DMS79 (cell line): ENCODE data around the gene SOD1.

Experiments
- DNase-seq: peaks from one replicate; lab custom pipeline; 2025; lab: John Stamatoyannopoulos, UW

Gene SOD1

GRCh38 chr21:31684918-31685317 lies 25.4 kb downstream of the SOD1 start:
- DNase-seq = no peak

GRCh38 chr21:31686272-31686915 lies 26.9 kb downstream of the SOD1 start:
- no peak for DNase-seq

- DNase-seq = no peak
Measured at GRCh38 chr21:31687108-31687507, 27.6 kb downstream of the SOD1 start.

GRCh38 chr21:31688603-31689368 lies 29.3 kb downstream of the SOD1 start:
- no peak for DNase-seq

GRCh38 chr21:31693222-31693621 lies 33.7 kb downstream of the SOD1 start:
- no peak for DNase-seq

GRCh38 chr21:31696424-31696823 lies 36.9 kb downstream of the SOD1 start:
- DNase-seq = no peak

- DNase-seq = no peak
Measured at GRCh38 chr21:31698461-31698860, 39.0 kb downstream of the SOD1 start.

- DNase-seq = no peak
Measured at GRCh38 chr21:31700040-31700439, 40.5 kb downstream of the SOD1 start.

GRCh38 chr21:31706562-31706961 lies 47.1 kb downstream of the SOD1 start:
- DNase-seq = no peak

- no peak for DNase-seq
Measured at GRCh38 chr21:31707499-31707898, 48.0 kb downstream of the SOD1 start.

GRCh38 chr21:31708541-31708940 lies 49.0 kb downstream of the SOD1 start:
- peak; percentile 42 for DNase-seq

- DNase-seq = no peak
Measured at GRCh38 chr21:31710586-31710985, 51.1 kb downstream of the SOD1 start.

- no peak for DNase-seq
Measured at GRCh38 chr21:31711326-31711725, 51.8 kb downstream of the SOD1 start.

GRCh38 chr21:31711745-31712285 lies 52.3 kb downstream of the SOD1 start:
- no peak for DNase-seq

- no peak for DNase-seq
Measured at GRCh38 chr21:31713115-31713514, 53.6 kb downstream of the SOD1 start.

- no peak for DNase-seq
Measured at GRCh38 chr21:31713973-31714740, 54.7 kb downstream of the SOD1 start.

- DNase-seq = no peak
Measured at GRCh38 chr21:31714741-31715365, 55.4 kb downstream of the SOD1 start.

- DNase-seq = no peak
Measured at GRCh38 chr21:31716106-31716505, 56.6 kb downstream of the SOD1 start.
